ENCODE measurements around the gene SLX4. TPM values are rescaled to one million over a fixed set of nuclear protein-coding genes. Genes with fewer than 3 reads are reported as not detected.

SLX4 gene
- total RNA-seq, 1 experiment from 2014 or later = 4.8 TPM

Other genes starting within 250 kb of the SLX4 start
- 10.2 and 17.0 TPM in 2 replicates for gene ZSCAN32, start 210.6 kb downstream of the SLX4 start, total RNA-seq (2014; rRNA removed; shearing (Covaris generic); ENCODE audit: low replicate concordance)
- 19.4 and 22.6 TPM in 2 replicates for gene ZNF174, start 210.4 kb downstream of the SLX4 start, total RNA-seq (2014; rRNA removed; shearing (Covaris generic); ENCODE audit: low replicate concordance)
- gene ZNF597, start 168.1 kb downstream of the SLX4 start, total RNA-seq (2014; rRNA removed; shearing (Covaris generic); ENCODE audit: low replicate concordance) = 0.03 and 0.62 TPM in 2 replicates
- 14.3 and 16.3 TPM in 2 replicates for gene NAA60, start 167.9 kb downstream of the SLX4 start, total RNA-seq (2014; rRNA removed; shearing (Covaris generic); ENCODE audit: low replicate concordance)
- not detected in 2 replicates for gene C16orf90, start 116.1 kb downstream of the SLX4 start, total RNA-seq (2014; rRNA removed; shearing (Covaris generic); ENCODE audit: low replicate concordance)
- 13.7 and 34.4 TPM in 2 replicates for gene CLUAP1, start 110.6 kb downstream of the SLX4 start, total RNA-seq (2014; rRNA removed; shearing (Covaris generic); ENCODE audit: low replicate concordance)
- gene NLRC3, start 34.2 kb downstream of the SLX4 start, total RNA-seq (2014; rRNA removed; shearing (Covaris generic); ENCODE audit: low replicate concordance) = 0.03 TPM in 1 of 2 replicates, not detected in the other
- 6.9 and 17.8 TPM in 2 replicates for gene DNASE1, start 43.1 kb upstream of the SLX4 start, total RNA-seq (2014; rRNA removed; shearing (Covaris generic); ENCODE audit: low replicate concordance)
- 91.1 and 96.3 TPM in 2 replicates for gene TRAP1, start 105.9 kb upstream of the SLX4 start, total RNA-seq (2014; rRNA removed; shearing (Covaris generic); ENCODE audit: low replicate concordance)

All from MG63 (cell line).